Neural crest cell (in vitro differentiated cells): ENCODE measurements around the gene FIBP. TPM values are rescaled to one million over a fixed set of nuclear protein-coding genes. Genes with fewer than 3 reads are reported as not detected.

ENCODE experiments used
- DNase-seq: peaks from one replicate; pipeline ENCODE4 v3.0.0; 2021; ENCODE audit warnings: low read depth, mixed read lengths, low spot score
- H3K27ac Mint-ChIP-seq: one replicate; pipeline ENCODE4 v1.8.0; 2021; ENCODE audit warnings: mild to moderate bottlenecking, mixed read lengths; ENCODE audit not compliant: unreplicated experiment
- H3K27me3 Mint-ChIP-seq: 2 replicates; pipeline ENCODE4 v1.8.0; 2021; ENCODE audit warnings: low read depth, mild to moderate bottlenecking, mixed read lengths
- H3K36me3 Mint-ChIP-seq: 2 replicates; pipeline ENCODE4 v1.8.0; 2021; ENCODE audit warnings: low read depth, mild to moderate bottlenecking, mixed read lengths
- H3K4me1 Mint-ChIP-seq: 2 replicates; pipeline ENCODE4 v1.8.0; 2021; ENCODE audit warnings: mixed read lengths
- H3K4me3 Mint-ChIP-seq: one replicate; pipeline ENCODE4 v1.8.0; 2021; ENCODE audit warnings: mild to moderate bottlenecking, mixed read lengths
- H3K9me3 Mint-ChIP-seq: 2 replicates; pipeline ENCODE4 v1.8.0; 2021; ENCODE audit warnings: mixed read lengths
- CTCF ChIP-seq: fragments of 200-600 bp; sonication (generic); conservative IDR thresholded peaks from 2 replicates; pipeline ENCODE4 v1.5.0; 2021; ENCODE audit warnings: antibody characterized with exemption, mild to moderate bottlenecking
- total RNA-seq: library from RNA; stranded (reverse); gene quantifications from 2 replicates; pipeline ENCODE4 v1.2.1, GENCODE V29; 2021

FIBP gene
- total RNA-seq, 1 donor from 2014 or later: 90.0 TPM

GRCh38 chr11:65869643-65870306, 18.5 kb downstream of the FIBP start:
- Mint-ChIP-seq H3K27ac (peak overlapping the region; percentile 63), H3K4me1 (peaks cover 38% of the 10 kb centered on the region), H3K27me3 (peaks cover 4% of the 10 kb centered on the region), H3K9me3 (no peaks in the 10 kb centered on the region), H3K36me3 (peaks cover 8% of the 10 kb centered on the region), H3K4me3 (peak overlapping the region; percentile 83)
- no peak for TF ChIP-seq CTCF
- DNase-seq: no peak

GRCh38 chr11:65868907-65869306, 19.4 kb downstream of the FIBP start:
- H3K27me3 Mint-ChIP-seq: peaks cover 4% of the 10 kb centered on the region
- no peak for TF ChIP-seq CTCF
- peaks cover 38% of the 10 kb centered on the region for H3K4me1 Mint-ChIP-seq
- no peaks in the 10 kb centered on the region for H3K9me3 Mint-ChIP-seq
- peak overlapping the region; percentile 83 for H3K4me3 Mint-ChIP-seq
- H3K36me3 Mint-ChIP-seq: peaks cover 8% of the 10 kb centered on the region
- no peak for DNase-seq
- H3K27ac Mint-ChIP-seq: no peak overlapping the region

- no peak for DNase-seq
- H3K36me3 Mint-ChIP-seq: peaks cover 8% of the 10 kb centered on the region
- H3K9me3 Mint-ChIP-seq: no peaks in the 10 kb centered on the region
- H3K4me3 Mint-ChIP-seq: peak overlapping the region; percentile 82
- H3K4me1 Mint-ChIP-seq: peaks cover 36% of the 10 kb centered on the region
- no peak for TF ChIP-seq CTCF
- no peak overlapping the region for H3K27ac Mint-ChIP-seq
- H3K27me3 Mint-ChIP-seq: peaks cover 4% of the 10 kb centered on the region
Measured at GRCh38 chr11:65868076-65868667, 20.1 kb downstream of the FIBP start.

GRCh38 chr11:65867284-65868071, 20.8 kb downstream of the FIBP start:
- no peak for DNase-seq
- Mint-ChIP-seq H3K27ac (peak overlapping the region; percentile 38), H3K36me3 (peaks cover 8% of the 10 kb centered on the region)

More at GRCh38 chr11:65867284-65868071, 20.8 kb downstream of the FIBP start:
- H3K27me3 Mint-ChIP-seq: no peaks in the 10 kb centered on the region
- H3K4me1 Mint-ChIP-seq: peaks cover 36% of the 10 kb centered on the region
- no peak for TF ChIP-seq CTCF
- peak overlapping the region; percentile 82 for H3K4me3 Mint-ChIP-seq
- H3K9me3 Mint-ChIP-seq: no peaks in the 10 kb centered on the region
